ENCODE results near the gene DGKI.

DGKI gene

GRCh38 chr7:137342828-137343261 is 503.9 kb downstream of the DGKI start:
- Histone ChIP-seq H3K4me1 (ENCODE audit: low read length) (no peaks in the 10 kb centered on the region), H3K27me3 (ENCODE audit: low read depth, low read length) (no peaks in the 10 kb centered on the region), H3K9me3 (ENCODE audit: insufficient read depth, low read length) (no peaks in the 10 kb centered on the region), H3K27ac (ENCODE audit: low read length) (no peak overlapping the region), H3K9ac (ENCODE audit: low read length) (no peak overlapping the region), H2AFZ (ENCODE audit: low read depth, low read length) (no peak overlapping the region), H4K20me1 (ENCODE audit: insufficient read depth, low read length) (no peaks in the 10 kb centered on the region), H3K36me3 (replicated peaks; ENCODE audit: low read depth, low read length) (no peaks in the 10 kb centered on the region), H3K4me2 (ENCODE audit: low read length) (no peak overlapping the region), H3K79me2 (ENCODE audit: low read length) (no peaks in the 10 kb centered on the region), H3K4me3 (ENCODE audit: low read length) (no peak overlapping the region)
- TF ChIP-seq CTCF (IDR thresholded peaks at IDR 0.05; ENCODE audit: low read depth, low read length) (no peak), EZH2phosphoT487 (IDR thresholded peaks at IDR 0.05; ENCODE audit: low read depth) (no peak)

- Histone ChIP-seq H3K79me2 (ENCODE audit: low read length) (no peaks in the 10 kb centered on the region), H2AFZ (ENCODE audit: low read depth, low read length) (no peak overlapping the region), H3K27me3 (ENCODE audit: low read depth, low read length) (no peaks in the 10 kb centered on the region), H3K4me3 (ENCODE audit: low read length) (no peak overlapping the region), H4K20me1 (ENCODE audit: insufficient read depth, low read length) (no peaks in the 10 kb centered on the region), H3K4me1 (ENCODE audit: low read length) (no peaks in the 10 kb centered on the region), H3K9ac (ENCODE audit: low read length) (no peak overlapping the region), H3K36me3 (replicated peaks; ENCODE audit: low read depth, low read length) (no peaks in the 10 kb centered on the region), H3K9me3 (ENCODE audit: insufficient read depth, low read length) (no peaks in the 10 kb centered on the region), H3K27ac (ENCODE audit: low read length) (no peak overlapping the region), H3K4me2 (ENCODE audit: low read length) (no peak overlapping the region)
- no peak for TF ChIP-seq CTCF (IDR thresholded peaks at IDR 0.05; ENCODE audit: low read depth, low read length)
- TF ChIP-seq EZH2phosphoT487 (IDR thresholded peaks at IDR 0.05; ENCODE audit: low read depth) = no peak
Observed at GRCh38 chr7:137342265-137342664, 504.5 kb downstream of the DGKI start.

- Histone ChIP-seq H3K27me3 (ENCODE audit: low read depth, low read length) (no peaks in the 10 kb centered on the region), H3K27ac (ENCODE audit: low read length) (no peak overlapping the region), H3K9ac (ENCODE audit: low read length) (no peak overlapping the region), H4K20me1 (ENCODE audit: insufficient read depth, low read length) (no peaks in the 10 kb centered on the region), H3K79me2 (ENCODE audit: low read length) (no peaks in the 10 kb centered on the region), H2AFZ (ENCODE audit: low read depth, low read length) (no peak overlapping the region), H3K4me3 (ENCODE audit: low read length) (no peak overlapping the region), H3K36me3 (replicated peaks; ENCODE audit: low read depth, low read length) (no peaks in the 10 kb centered on the region), H3K4me2 (ENCODE audit: low read length) (no peak overlapping the region), H3K4me1 (ENCODE audit: low read length) (no peaks in the 10 kb centered on the region), H3K9me3 (ENCODE audit: insufficient read depth, low read length) (no peaks in the 10 kb centered on the region)
- TF ChIP-seq CTCF (IDR thresholded peaks at IDR 0.05; ENCODE audit: low read depth, low read length) (peak; percentile 36; the same call in 1 of the 2 replicates), EZH2phosphoT487 (IDR thresholded peaks at IDR 0.05; ENCODE audit: low read depth) (no peak)
Observed at GRCh38 chr7:137337902-137338301, 508.9 kb downstream of the DGKI start.

GRCh38 chr7:137335814-137336213 is 511.0 kb downstream of the DGKI start:
- no peaks in the 10 kb centered on the region for H3K79me2 ChIP-seq (ENCODE audit: low read length)
- no peaks in the 10 kb centered on the region for H3K9me3 ChIP-seq (ENCODE audit: insufficient read depth, low read length)
- no peaks in the 10 kb centered on the region for H3K36me3 ChIP-seq (replicated peaks; ENCODE audit: low read depth, low read length)
- H3K4me3 ChIP-seq (ENCODE audit: low read length) = no peak overlapping the region
- H3K4me2 ChIP-seq (ENCODE audit: low read length) = no peak overlapping the region
- no peak overlapping the region for H3K9ac ChIP-seq (ENCODE audit: low read length)
- no peaks in the 10 kb centered on the region for H3K27me3 ChIP-seq (ENCODE audit: low read depth, low read length)
- H3K4me1 ChIP-seq (ENCODE audit: low read length) = no peaks in the 10 kb centered on the region
- H2AFZ ChIP-seq (ENCODE audit: low read depth, low read length) = no peak overlapping the region
- TF ChIP-seq EZH2phosphoT487 (IDR thresholded peaks at IDR 0.05; ENCODE audit: low read depth) = no peak
- TF ChIP-seq CTCF (IDR thresholded peaks at IDR 0.05; ENCODE audit: low read depth, low read length) = no peak
- no peaks in the 10 kb centered on the region for H4K20me1 ChIP-seq (ENCODE audit: insufficient read depth, low read length)
- no peak overlapping the region for H3K27ac ChIP-seq (ENCODE audit: low read length)
